Endothelial cell of umbilical vein (primary cell): ENCODE results near the gene AKR7A2. TPM values are rescaled to one million over a fixed set of nuclear protein-coding genes. Genes with fewer than 3 reads are reported as not detected.

ENCODE experiments used
- BruUV-seq: library from RNA; stranded (reverse); fragments of 400-500 nt; replicated peaks from 2 replicates; lab custom pipeline; 2021; lab: Mats Ljungman, UMichigan
- CTCF ChIA-PET: fragments of 300-600, 350-600 bp; sonication (Branson Sonifier 250); formaldehyde crosslinking; loops from one replicate; lab custom pipeline; 2021; ENCODE audit warnings: antibody characterized with exemption, inconsistent platforms; lab: Charles Lee
- POLR2A ChIA-PET: fragments of 300-600, 350-600 bp; sonication (Branson Sonifier 250); formaldehyde crosslinking; loops from one replicate; lab custom pipeline; 2021; ENCODE audit warnings: antibody characterized with exemption, inconsistent platforms; lab: Charles Lee
- DNase-seq: peaks from one replicate; pipeline ENCODE4 v3.0.0-alpha.2; 2011; ENCODE audit warnings: low read depth, low spot score
- FAIRE-seq: peaks from 2 replicates; lab custom pipeline; 2011; peaks lifted over from hg19 to GRCh38; lab: Jason Lieb, UNC
- H2AFZ ChIP-seq: 2 replicates; pipeline ENCODE4 v1.6.0; 2012; ENCODE audit warnings: low read depth, low read length, control low read depth, inconsistent platforms
- H3K27ac ChIP-seq: 2 replicates; pipeline ENCODE4 v1.5.1; 2011; ENCODE audit warnings: low read depth, mild to moderate bottlenecking, control low read depth, low read length, moderate library complexity; ENCODE audit not compliant: insufficient read depth
- H3K27me3 ChIP-seq, 2 experiments: 2 replicates each; pipeline versions ENCODE4 v1.6.0 to v1.6.1; 2011; ENCODE audit warnings: low read length in 2 of 2, mixed read lengths in 1 of 2; ENCODE audit not compliant: control insufficient read depth in 2 of 2, insufficient read depth in 2 of 2
- H3K36me3 ChIP-seq, 2 experiments: 2 replicates in 1 of 2; 3 replicates in 1 of 2; pipeline ENCODE4 v1.5.1; 2011; ENCODE audit warnings: low read length in 2 of 2, mild to moderate bottlenecking in 1 of 2, moderate library complexity in 1 of 2; ENCODE audit not compliant: control insufficient read depth in 2 of 2, insufficient read depth in 2 of 2; ENCODE audit errors: extremely low read depth in 1 of 2
- H3K4me1 ChIP-seq: 3 replicates; pipeline ENCODE4 v1.5.1; 2011; ENCODE audit warnings: mild to moderate bottlenecking, low read length; ENCODE audit not compliant: control insufficient read depth, insufficient read depth; ENCODE audit errors: extremely low read depth
- H3K4me2 ChIP-seq: 2 replicates; pipeline ENCODE4 v1.6.1; 2011; ENCODE audit warnings: low read length, control low read depth, mixed read lengths; ENCODE audit not compliant: insufficient read depth
- H3K4me3 ChIP-seq, 3 experiments: fragments of 200-600 bp in 1 of 3; sonication (generic), shearing (Covaris generic) in 1 of 3; replicated peaks in 1 of 3; 2 replicates each; pipeline ENCODE4 v1.5.1; 2011 to 2016; ENCODE audit warnings: control low read depth in 3 of 3, low read length in 3 of 3, mild to moderate bottlenecking in 2 of 3, inconsistent platforms in 1 of 3, low read depth in 1 of 3, moderate library complexity in 1 of 3; ENCODE audit not compliant: insufficient read depth in 1 of 3
- H3K79me2 ChIP-seq: 2 replicates; pipeline ENCODE4 v1.6.0; 2012; ENCODE audit warnings: low read length, inconsistent platforms; ENCODE audit not compliant: control insufficient read depth, insufficient read depth
- H3K9ac ChIP-seq: replicated peaks from 2 replicates; pipeline ENCODE3; 2011; ENCODE audit warnings: low read length, control low read depth; ENCODE audit not compliant: insufficient read depth; ENCODE audit errors: extremely low read depth
- H3K9me1 ChIP-seq: replicated peaks from 3 replicates; pipeline ENCODE4 v1.6.0; 2011; ENCODE audit warnings: mild to moderate bottlenecking, low read length; ENCODE audit not compliant: control insufficient read depth, insufficient read depth; ENCODE audit errors: extremely low read depth
- H3K9me3 ChIP-seq: replicated peaks from 2 replicates; pipeline ENCODE4 v1.5.1; 2012; ENCODE audit warnings: low read length, inconsistent platforms; ENCODE audit not compliant: control insufficient read depth, insufficient read depth
- H4K20me1 ChIP-seq: replicated peaks from 2 replicates; pipeline ENCODE3; 2011; ENCODE audit warnings: mild to moderate bottlenecking, low read length; ENCODE audit not compliant: control insufficient read depth, insufficient read depth; ENCODE audit errors: extremely low read depth
- CTCF ChIP-seq, 2 donors: IDR thresholded peaks; 1 replicate in 1 of 2; 2 replicates in 1 of 2; pipeline ENCODE4 v1.5.1; 2011; ENCODE audit warnings: low read length in 2 of 2, mild to moderate bottlenecking in 2 of 2, moderate library complexity in 2 of 2, control low read depth in 1 of 2, inconsistent platforms in 1 of 2, low read depth in 1 of 2; ENCODE audit not compliant: insufficient read depth in 1 of 2; ENCODE audit errors: extremely low read depth in 1 of 2
- EZH2 ChIP-seq: IDR thresholded peaks from 2 replicates; pipeline ENCODE4 v1.6.1; 2012; ENCODE audit warnings: borderline replicate concordance, low read depth, mild to moderate bottlenecking, moderate library complexity, low read length, inconsistent platforms; ENCODE audit not compliant: severe bottlenecking
- FOS ChIP-seq: IDR thresholded peaks from 2 replicates; pipeline ENCODE4 v1.6.1; 2011; ENCODE audit warnings: mild to moderate bottlenecking, low read length, moderate library complexity, borderline replicate concordance; ENCODE audit not compliant: insufficient read depth
- GATA2 ChIP-seq: IDR thresholded peaks from 2 replicates; pipeline ENCODE4 v1.7.0; 2011; ENCODE audit warnings: low read depth, mild to moderate bottlenecking, moderate library complexity, mixed read lengths, low read length; ENCODE audit not compliant: insufficient read length, insufficient read depth
- JUN ChIP-seq: IDR thresholded peaks from 2 replicates; pipeline ENCODE4 v1.6.1; 2011; ENCODE audit warnings: borderline replicate concordance, low read depth; ENCODE audit not compliant: insufficient read length, insufficient read depth
- MAX ChIP-seq: IDR thresholded peaks from 2 replicates; pipeline ENCODE4 v1.6.1; 2011; ENCODE audit not compliant: insufficient read depth, insufficient read length
- MYC ChIP-seq: IDR thresholded peaks from one replicate; pipeline ENCODE4 v1.6.1; 2011; ENCODE audit warnings: mild to moderate bottlenecking, low read depth, low read length
- POLR2A ChIP-seq: IDR thresholded peaks from 2 replicates; pipeline ENCODE4 v1.6.1; 2012; ENCODE audit warnings: low read depth, mild to moderate bottlenecking, control low read depth, low read length
- POLR2AphosphoS5 ChIP-seq: IDR thresholded peaks from 2 replicates; pipeline ENCODE4 v1.6.1; 2012; ENCODE audit warnings: low read depth, mild to moderate bottlenecking, control low read depth, low read length, moderate library complexity; ENCODE audit not compliant: insufficient read depth
- dilution Hi-C: fragments of 300-500 bp; cut with MboI; formaldehyde crosslinking; loops from one replicate; pipeline ENCODE4 v1.15.0; 2019; ENCODE audit warnings: low sequenced_read_pairs; ENCODE audit not compliant: extremely low pct_ligation_motif_present
- intact Hi-C: fragments of 100-400 bp; cut with micrococcal nuclease; formaldehyde crosslinking; loops from one replicate; pipeline ENCODE4 v1.10.0; 2022
- polyA plus RNA-seq, 4 experiments: library from polyadenylated mRNA; depleted of rRNA in 3 of 4; stranded (reverse) in 3 of 4; unstranded in 1 of 4; fragments of >200 nt; gene quantifications; 2 replicates each; pipeline versions ENCODE4 v1.2.1 to v1.2.3, GENCODE V29; 2011 to 2012; ENCODE audit warnings: missing spikeins in 1 of 4
- total RNA-seq: library from RNA; stranded (reverse); gene quantifications from 2 replicates; pipeline ENCODE4 v1.2.3, GENCODE V29; 2021

Gene AKR7A2
- total and polyA plus RNA-seq, 2 donors (not counting 3 experiments of a cell fraction or from before 2014, with no cell fraction given) = 48.0 to 70.7 TPM

GRCh38 chr1:19342894-19343616 is 31.1 kb upstream of the AKR7A2 start:
- Histone ChIP-seq H3K9me1 (no peaks in the 10 kb centered on the region), H2AFZ (no peak overlapping the region), H4K20me1 (no peaks in the 10 kb centered on the region), H3K79me2 (no peaks in the 10 kb centered on the region), H3K9ac (no peak overlapping the region), H3K4me3 (no peak overlapping the region), H3K9me3 (no peaks in the 10 kb centered on the region), H3K27ac (no peak overlapping the region), H3K27me3 (no peaks in the 10 kb centered on the region), H3K4me2 (no peak overlapping the region), H3K36me3 (peaks cover 3 to 45% of the 10 kb centered on the region in 2 experiments), H3K4me1 (no peaks in the 10 kb centered on the region)
- POLR2A ChIA-PET = no interaction called here
- no peak for FAIRE-seq
- TF ChIP-seq FOS (no peak), EZH2 (no peak), CTCF (IDR thresholded peaks at IDR 0.05; ENCODE audit: extremely low read depth in 1 of 2, insufficient read depth in 1 of 2, low read depth in 1 of 2, low read length in 2 of 2) (no peak), POLR2A (no peak), MYC (no peak), POLR2AphosphoS5 (no peak), JUN (no peak), MAX (no peak), GATA2 (no peak)
- CTCF ChIA-PET = interaction anchor here (1.3 to 10.6 kb wide), 2 partner anchors 239 to 310 kb away, joined by 4 to 99 read pairs; no protein-coding TSS in a partner anchor
- no TSS peak for BruUV-seq
- intact Hi-C loops (loop anchor here (5.0 kb wide), 2 partner anchors 91 to 144 kb away; partner anchors contain the start of genes CAPZB, EMC1 and MRTO4), dilution Hi-C loops (no loop called here)
- no peak for DNase-seq
